Mesenchymal stem cell (in vitro differentiated cells and primary cell): Measurements from ENCODE around the gene DCDC2.
A peak's percentile ranks its signal among the peaks of the same experiment; 100 is the strongest.

ENCODE experiments used
- DNase-seq: peaks from one replicate; pipeline ENCODE4 v3.0.0-alpha.2; 2013
- H2AFZ ChIP-seq: one replicate; pipeline ENCODE4 v1.6.1; 2013; ENCODE audit warnings: low read depth, mild to moderate bottlenecking, control low read depth, inconsistent platforms, low read length, moderate library complexity
- H2AK5ac ChIP-seq: 2 replicates; pipeline ENCODE4 v1.6.1; 2013; ENCODE audit warnings: low read length, moderate library complexity, mild to moderate bottlenecking, inconsistent platforms; ENCODE audit not compliant: severe bottlenecking
- H2BK120ac ChIP-seq: one replicate; pipeline ENCODE4 v1.6.1; 2013; ENCODE audit warnings: low read depth, mild to moderate bottlenecking, inconsistent platforms, low read length, moderate library complexity
- H2BK12ac ChIP-seq, 2 experiments: one replicate each; pipeline ENCODE4 v1.6.1; 2013; ENCODE audit warnings: inconsistent platforms in 2 of 2, low read length in 2 of 2, mild to moderate bottlenecking in 2 of 2, moderate library complexity in 2 of 2, control low read depth in 1 of 2
- H2BK15ac ChIP-seq: one replicate; pipeline ENCODE4 v1.6.1; 2013; ENCODE audit warnings: mild to moderate bottlenecking, low read depth, inconsistent platforms; ENCODE audit not compliant: poor library complexity, severe bottlenecking
- H2BK5ac ChIP-seq: 2 replicates; pipeline ENCODE4 v1.6.1; 2013; ENCODE audit warnings: low read depth, mild to moderate bottlenecking, low read length, control low read depth, inconsistent platforms; ENCODE audit not compliant: poor library complexity, severe bottlenecking
- H3K14ac ChIP-seq, 2 experiments: one replicate each; pipeline ENCODE4 v1.6.1; 2013; ENCODE audit warnings: inconsistent platforms in 2 of 2, low read length in 2 of 2, control low read depth in 1 of 2, mild to moderate bottlenecking in 1 of 2, moderate library complexity in 1 of 2
- H3K18ac ChIP-seq, 2 experiments: one replicate each; pipeline ENCODE4 v1.6.1; 2013; ENCODE audit warnings: inconsistent platforms in 2 of 2, low read length in 2 of 2, control low read depth in 1 of 2, low read depth in 1 of 2, mild to moderate bottlenecking in 1 of 2
- H3K23ac ChIP-seq, 2 experiments: one replicate each; pipeline ENCODE4 v1.6.1; 2013; ENCODE audit warnings: inconsistent platforms in 2 of 2, low read length in 2 of 2, mild to moderate bottlenecking in 2 of 2, moderate library complexity in 2 of 2, control low read depth in 1 of 2
- H3K27ac ChIP-seq: 2 replicates; pipeline ENCODE4 v1.5.1; 2013; ENCODE audit warnings: mild to moderate bottlenecking, moderate library complexity, low read length, control low read depth, inconsistent platforms; ENCODE audit not compliant: poor library complexity, severe bottlenecking
- H3K27me3 ChIP-seq, 2 experiments: 2 replicates each; pipeline versions ENCODE4 v1.6.1 to v1.7.0; 2013; ENCODE audit warnings: low read length in 2 of 2, mild to moderate bottlenecking in 2 of 2, moderate library complexity in 2 of 2, control low read depth in 1 of 2, inconsistent platforms in 1 of 2; ENCODE audit not compliant: control insufficient read depth in 1 of 2, insufficient read depth in 1 of 2
- H3K36me3 ChIP-seq, 2 experiments: 2 replicates each; pipeline versions ENCODE4 v1.6.1 to v1.7.0; 2013; ENCODE audit warnings: low read length in 2 of 2, control low read depth in 1 of 2, inconsistent platforms in 1 of 2, low read depth in 1 of 2, mild to moderate bottlenecking in 1 of 2; ENCODE audit not compliant: insufficient read depth in 2 of 2, control insufficient read depth in 1 of 2
- H3K4ac ChIP-seq, 2 experiments: one replicate each; pipeline ENCODE4 v1.6.1; 2013; ENCODE audit warnings: inconsistent platforms in 2 of 2, low read length in 2 of 2, mild to moderate bottlenecking in 2 of 2, moderate library complexity in 2 of 2, control low read depth in 1 of 2, low read depth in 1 of 2
- H3K4me1 ChIP-seq: 2 replicates; pipeline ENCODE4 v1.6.1; 2013; ENCODE audit warnings: low read depth, low read length, control low read depth; ENCODE audit not compliant: control insufficient read depth, insufficient read depth
- H3K4me2 ChIP-seq: 2 replicates; pipeline ENCODE4 v1.6.1; 2013; ENCODE audit warnings: low read length, mild to moderate bottlenecking, inconsistent platforms; ENCODE audit not compliant: poor library complexity, severe bottlenecking
- H3K4me3 ChIP-seq, 2 experiments: 2 replicates each; pipeline versions ENCODE4 v1.5.1 to v1.7.0; 2013; ENCODE audit warnings: low read length in 2 of 2, mild to moderate bottlenecking in 2 of 2, control low read depth in 1 of 2, low read depth in 1 of 2; ENCODE audit not compliant: insufficient read depth in 1 of 2
- H3K79me1 ChIP-seq: replicated peaks from 2 replicates; pipeline ENCODE4 v1.6.1; 2013; ENCODE audit warnings: mild to moderate bottlenecking, control low read depth, low read length, inconsistent platforms; ENCODE audit not compliant: poor library complexity, severe bottlenecking
- H3K9ac ChIP-seq: 2 replicates; pipeline ENCODE4 v1.7.0; 2013; ENCODE audit warnings: mild to moderate bottlenecking, low read length, moderate library complexity
- H3K9me3 ChIP-seq: 2 replicates; pipeline ENCODE4 v1.7.0; 2013; ENCODE audit warnings: mild to moderate bottlenecking, low read length; ENCODE audit not compliant: control insufficient read depth
- H4K8ac ChIP-seq: one replicate; pipeline ENCODE4 v1.6.1; 2013; ENCODE audit warnings: inconsistent platforms, mild to moderate bottlenecking, low read length, moderate library complexity
- H4K91ac ChIP-seq: one replicate; pipeline ENCODE4 v1.6.1; 2013; ENCODE audit warnings: mild to moderate bottlenecking, low read length, inconsistent platforms
- WGBS: methylation state at CpG from one replicate; pipeline ENCODE4 v1.1.7; 2013; ENCODE audit warnings: mixed read lengths; 5-methylcytosine and 5-hydroxymethylcytosine counted together

Gene DCDC2

GRCh38 chr6:24325978-24326377 lies 31.9 kb downstream of the DCDC2 start:
- Histone ChIP-seq H2AK5ac (no peak overlapping the region), H3K18ac (no peak overlapping the region), H2BK120ac (no peak overlapping the region), H3K27ac (no peak overlapping the region), H2BK15ac (no peak overlapping the region), H3K9me3 (no peaks in the 10 kb centered on the region), H3K4me2 (no peak overlapping the region), H4K8ac (no peak overlapping the region), H3K4ac (no peak overlapping the region), H3K36me3 (no peaks in the 10 kb centered on the region), H3K79me1 (peaks cover 3% of the 10 kb centered on the region), H3K4me3 (no peak overlapping the region), H3K23ac (no peak overlapping the region), H2BK12ac (no peak overlapping the region), H3K27me3 (no peaks in the 10 kb centered on the region), H2BK5ac (no peak overlapping the region), H3K4me1 (peaks cover 6% of the 10 kb centered on the region), H2AFZ (no peak overlapping the region), H3K14ac (no peak overlapping the region), H4K91ac (no peak overlapping the region), H3K9ac (no peak overlapping the region)
- WGBS: no CpG with 5 or more reads among the region's 1 CpG
- no peak for DNase-seq

- Histone ChIP-seq H2BK5ac (peak overlapping the region; percentile 99), H3K4me3 (no peak overlapping the region), H3K4me2 (no peak overlapping the region), H3K18ac (no peak overlapping the region), H3K4ac (no peak overlapping the region), H3K14ac (no peak overlapping the region), H4K8ac (no peak overlapping the region), H3K4me1 (peaks cover 6% of the 10 kb centered on the region), H3K36me3 (no peaks in the 10 kb centered on the region), H2BK12ac (no peak overlapping the region), H3K27ac (peak overlapping the region; percentile 99), H2AK5ac (peak overlapping the region; percentile 98), H2BK15ac (no peak overlapping the region), H4K91ac (no peak overlapping the region), H3K23ac (no peak overlapping the region), H2AFZ (no peak overlapping the region), H3K79me1 (peaks cover 4% of the 10 kb centered on the region), H2BK120ac (no peak overlapping the region), H3K27me3 (no peaks in the 10 kb centered on the region), H3K9ac (no peak overlapping the region), H3K9me3 (no peaks in the 10 kb centered on the region)
- DNase-seq: no peak
- WGBS: no CpG with 5 or more reads among the region's 1 CpG
Observed at GRCh38 chr6:24324617-24325016, 33.2 kb downstream of the DCDC2 start.

DNA sequence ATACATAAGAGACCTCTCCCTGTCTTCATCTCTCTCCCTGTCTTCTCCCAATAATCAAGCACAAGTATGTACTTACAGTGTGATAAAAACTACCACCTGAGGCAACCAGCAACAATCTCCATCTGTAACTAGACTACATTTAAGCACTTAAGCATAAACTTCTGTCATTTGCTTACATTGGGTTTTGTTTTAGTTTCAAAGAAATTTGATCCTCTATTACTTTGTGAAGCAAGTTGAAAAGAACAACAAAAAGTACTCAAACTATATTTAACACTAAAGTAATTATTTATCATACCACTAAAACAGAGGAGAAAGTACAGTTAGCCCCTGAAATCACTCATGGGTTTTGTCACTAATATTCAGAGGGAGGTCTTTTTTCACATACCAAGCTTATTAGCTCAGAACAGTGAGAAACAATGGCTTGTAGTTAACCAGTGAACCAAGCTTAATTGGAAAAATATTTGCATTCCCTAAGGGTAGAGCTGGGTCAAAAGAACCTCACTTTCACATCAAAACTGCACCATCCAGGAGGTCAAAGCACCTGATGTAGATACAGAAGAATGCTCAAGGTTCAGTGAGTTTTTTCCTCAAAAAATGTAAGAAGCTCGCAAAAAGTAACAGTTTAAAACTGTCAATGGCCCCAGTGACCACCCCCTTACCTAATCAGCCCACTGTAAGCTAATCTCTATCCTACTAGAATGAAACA lies 34.1 kb downstream of the DCDC2 start:
- Histone ChIP-seq H3K79me1 (peaks cover 4% of the 10 kb centered on the region), H2BK12ac (no peak overlapping the region), H3K9me3 (no peaks in the 10 kb centered on the region), H2BK120ac (no peak overlapping the region), H2AFZ (no peak overlapping the region), H3K4me1 (peaks cover 6% of the 10 kb centered on the region), H3K27ac (peak overlapping the region; percentile 99), H3K4me2 (no peak overlapping the region), H4K91ac (no peak overlapping the region), H3K27me3 (no peaks in the 10 kb centered on the region), H2BK15ac (no peak overlapping the region), H3K14ac (no peak overlapping the region), H3K18ac (no peak overlapping the region), H3K9ac (no peak overlapping the region), H4K8ac (no peak overlapping the region), H3K36me3 (no peaks in the 10 kb centered on the region), H2BK5ac (peak overlapping the region; percentile 99), H3K23ac (no peak overlapping the region), H2AK5ac (no peak overlapping the region), H3K4ac (no peak overlapping the region), H3K4me3 (no peak overlapping the region)
- peak; percentile 7 for DNase-seq
- WGBS: no CpG with 5 or more reads among the region's 1 CpG

GRCh38 chr6:24322924-24323323 lies 34.9 kb downstream of the DCDC2 start:
- Histone ChIP-seq H3K4ac (no peak overlapping the region), H3K27ac (peak overlapping the region; percentile 99), H2BK5ac (peak overlapping the region; percentile 99), H3K27me3 (no peaks in the 10 kb centered on the region), H3K4me2 (no peak overlapping the region), H4K91ac (no peak overlapping the region), H3K23ac (no peak overlapping the region), H3K4me3 (no peak overlapping the region), H2BK120ac (no peak overlapping the region), H3K9me3 (no peaks in the 10 kb centered on the region), H3K9ac (no peak overlapping the region), H4K8ac (no peak overlapping the region), H3K4me1 (peaks cover 5% of the 10 kb centered on the region), H2BK12ac (no peak overlapping the region), H3K79me1 (peaks cover 2% of the 10 kb centered on the region), H3K36me3 (no peaks in the 10 kb centered on the region), H2BK15ac (no peak overlapping the region), H3K18ac (no peak overlapping the region), H3K14ac (no peak overlapping the region), H2AK5ac (peak overlapping the region; percentile 98), H2AFZ (no peak overlapping the region)
- DNase-seq: no peak
- WGBS: 93% methylated on average over 3 of the region's 3 CpGs
